ENCODE measurements around the gene KNSTRN. TPM values are rescaled to one million over a fixed set of nuclear protein-coding genes. Genes with fewer than 3 reads are reported as not detected.

Gene KNSTRN
- total RNA-seq, 1 donor from 2014 or later, result 9.2 TPM

- no peak for ATAC-seq
- DNase-seq (ENCODE audit: low spot score), result no peak
Observed at GRCh38 chr15:40392986-40393948, 10.7 kb downstream of the KNSTRN start.

GRCh38 chr15:40397688-40398412 lies 15.3 kb downstream of the KNSTRN start:
- ATAC-seq (no peak), DNase-seq (ENCODE audit: low spot score) (no peak)

- peak; percentile 41 for ATAC-seq
- no peak for DNase-seq (ENCODE audit: low spot score)
Observed at GRCh38 chr15:40398413-40398873, 15.9 kb downstream of the KNSTRN start.

- DNase-seq (ENCODE audit: low spot score) (no peak), ATAC-seq (no peak)
Observed at GRCh38 chr15:40399370-40399769, 16.8 kb downstream of the KNSTRN start.

- DNase-seq (ENCODE audit: low spot score), result peak; percentile 98
- ATAC-seq, result peak; percentile 95
Observed at GRCh38 chr15:40405501-40406381, 23.2 kb downstream of the KNSTRN start, which contains the start of gene IVD. Gene IVD, plus strand, starts transcription at chr15:40405795. Its CDS starts 33 bp downstream, at chr15:40405828.

GRCh38 chr15:40407330-40407990 lies 24.9 kb downstream of the KNSTRN start:
- DNase-seq (ENCODE audit: low spot score) (no peak), ATAC-seq (no peak)

- ATAC-seq (no peak), DNase-seq (ENCODE audit: low spot score) (no peak)
Observed at GRCh38 chr15:40409366-40409765, 26.8 kb downstream of the KNSTRN start.

- ATAC-seq, result no peak
- no peak for DNase-seq (ENCODE audit: low spot score)
Observed at GRCh38 chr15:40410476-40410875, 28.0 kb downstream of the KNSTRN start.

- DNase-seq (ENCODE audit: low spot score) (peak; percentile 95), ATAC-seq (peak; percentile 88)
Observed at GRCh38 chr15:40412095-40412759, 29.7 kb downstream of the KNSTRN start.

- DNase-seq (ENCODE audit: low spot score) (no peak), ATAC-seq (peak; percentile 62)
Observed at GRCh38 chr15:40413036-40413435, 30.5 kb downstream of the KNSTRN start.

- DNase-seq (ENCODE audit: low spot score) (no peak), ATAC-seq (no peak)
Observed at GRCh38 chr15:40414816-40415215, 32.3 kb downstream of the KNSTRN start.

GRCh38 chr15:40415226-40415625 lies 32.7 kb downstream of the KNSTRN start:
- DNase-seq (ENCODE audit: low spot score) (no peak), ATAC-seq (no peak)

GRCh38 chr15:40416056-40416455 lies 33.5 kb downstream of the KNSTRN start:
- DNase-seq (ENCODE audit: low spot score), result no peak
- ATAC-seq, result no peak

- DNase-seq (ENCODE audit: low spot score), result no peak
- no peak for ATAC-seq
Observed at GRCh38 chr15:40418126-40418525, 35.6 kb downstream of the KNSTRN start.

GRCh38 chr15:40420071-40420713 lies 37.7 kb downstream of the KNSTRN start:
- ATAC-seq, result peak; percentile 57
- DNase-seq (ENCODE audit: low spot score), result peak; percentile 70

- ATAC-seq (peak; percentile 59), DNase-seq (ENCODE audit: low spot score) (peak; percentile 83)
Observed at GRCh38 chr15:40420793-40421192, 38.3 kb downstream of the KNSTRN start.

- DNase-seq (ENCODE audit: low spot score) (peak; percentile 84), ATAC-seq (peak; percentile 87)
Observed at GRCh38 chr15:40421246-40422157, 39.0 kb downstream of the KNSTRN start.
